ENCODE data around the gene FRAS1.
A peak's percentile ranks its signal among the peaks of the same experiment; 100 is the strongest.
"Not testable (repeated sequence)": the region's sequence is repeated elsewhere in the genome, so short reads cannot be mapped to it uniquely, and the experiment has no call there.

Gene FRAS1

GRCh38 chr4:78513411-78513975 lies 456.4 kb downstream of the FRAS1 start:
- DNase-seq (ENCODE audit: low spot score), result peak; percentile 3

DNA sequence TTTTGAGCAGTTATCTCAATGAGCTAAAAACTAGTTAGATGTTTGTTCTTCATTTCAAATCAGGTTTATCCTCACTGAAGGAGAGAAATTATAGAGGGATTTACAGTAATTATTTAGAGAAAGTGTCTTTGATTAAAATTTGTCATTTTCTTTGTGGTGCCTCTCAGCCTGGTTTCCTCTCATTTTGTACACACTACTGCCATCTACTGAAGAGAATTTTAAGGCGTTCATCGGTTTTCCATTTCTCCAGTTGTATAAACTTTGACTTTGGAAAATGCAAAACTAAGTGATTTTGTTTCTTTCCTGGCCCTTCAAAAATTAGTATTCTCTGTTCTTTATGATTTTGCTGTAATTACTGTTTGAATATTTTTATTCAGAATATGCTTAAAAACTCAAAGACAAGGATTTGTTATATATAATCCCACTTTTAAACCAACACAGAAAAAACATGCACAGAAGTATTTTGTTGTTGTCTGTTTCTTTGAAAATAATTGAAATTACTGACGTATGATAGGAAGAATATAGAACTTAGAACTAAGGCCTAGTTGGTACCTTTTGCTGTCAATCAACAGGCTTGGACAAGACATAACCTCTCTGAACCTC lies 460.0 kb downstream of the FRAS1 start:
- DNase-seq (ENCODE audit: low spot score), result no peak

- DNase-seq (ENCODE audit: low spot score), result no peak
Observed at GRCh38 chr4:78518561-78518960, 461.4 kb downstream of the FRAS1 start.

GRCh38 chr4:78519962-78520361 lies 462.8 kb downstream of the FRAS1 start:
- no peak for DNase-seq (ENCODE audit: low spot score)

DNA sequence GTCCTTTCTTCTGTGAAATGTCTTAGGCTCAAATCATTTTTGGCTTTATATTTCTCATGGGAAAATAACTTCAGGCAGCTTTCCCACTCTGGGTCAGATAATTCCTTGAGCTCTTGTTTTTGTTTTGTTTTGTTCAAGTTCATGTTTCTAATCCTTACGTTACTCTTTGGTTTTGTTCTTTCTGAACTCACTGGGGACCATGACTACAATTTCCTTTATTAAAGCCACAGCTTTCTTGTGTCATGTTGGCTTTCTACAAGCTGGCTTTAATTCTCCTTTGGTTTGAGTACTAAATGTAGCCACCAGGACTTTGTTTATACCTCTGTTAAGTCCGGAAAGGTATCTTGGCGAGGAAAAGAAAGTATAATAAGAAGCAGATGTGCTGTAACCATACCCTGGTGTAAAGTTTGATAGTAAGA lies 463.7 kb downstream of the FRAS1 start:
- no peak for DNase-seq (ENCODE audit: low spot score)

- no peak for DNase-seq (ENCODE audit: low spot score)
Observed at GRCh38 chr4:78524009-78524408, 466.9 kb downstream of the FRAS1 start.

- DNase-seq (ENCODE audit: low spot score), result no peak
Observed at GRCh38 chr4:78525559-78525958, 468.4 kb downstream of the FRAS1 start.

DNA sequence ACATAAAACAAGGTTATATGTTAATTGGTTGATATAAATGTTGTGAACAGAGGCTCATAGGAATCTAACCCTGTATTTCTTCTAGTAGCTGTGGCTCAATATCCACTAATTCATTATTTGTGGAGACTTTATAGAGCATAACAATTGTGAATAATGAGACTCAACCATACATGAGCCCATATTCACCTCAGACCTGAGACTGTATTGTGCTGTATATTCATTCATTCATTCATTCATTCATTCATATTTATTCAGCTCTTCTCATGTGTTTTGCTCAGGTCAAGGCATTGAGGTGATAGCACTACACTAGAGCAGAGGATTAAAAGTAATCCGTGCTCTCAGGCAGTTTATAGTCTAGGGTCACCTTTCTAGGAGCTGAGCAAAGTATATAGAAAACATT lies 470.0 kb downstream of the FRAS1 start:
- DNase-seq (ENCODE audit: low spot score), result no peak

GRCh38 chr4:78527555-78527954 lies 470.4 kb downstream of the FRAS1 start:
- no peak for DNase-seq (ENCODE audit: low spot score)

DNA sequence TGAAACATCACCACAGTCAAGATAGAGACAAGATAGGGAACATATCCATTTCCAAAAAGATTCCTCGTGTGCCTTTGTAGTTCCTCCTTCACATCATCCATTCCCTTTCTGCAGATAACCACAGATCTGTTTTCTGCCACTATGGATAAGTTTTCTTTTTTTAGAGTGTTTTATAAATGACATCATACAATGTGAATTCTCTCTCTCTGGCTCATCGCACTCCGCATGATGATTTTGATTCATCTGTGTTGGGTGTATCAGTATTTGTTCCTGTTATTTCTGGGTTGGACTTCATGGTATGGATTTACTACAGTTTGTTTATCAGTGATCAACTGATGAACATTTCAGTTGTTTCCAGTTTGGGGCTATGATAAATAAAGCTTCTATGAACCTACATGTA lies 471.2 kb downstream of the FRAS1 start:
- no peak for DNase-seq (ENCODE audit: low spot score)

- no peak for DNase-seq (ENCODE audit: low spot score)
Observed at GRCh38 chr4:78529569-78530209, 472.6 kb downstream of the FRAS1 start.

DNA sequence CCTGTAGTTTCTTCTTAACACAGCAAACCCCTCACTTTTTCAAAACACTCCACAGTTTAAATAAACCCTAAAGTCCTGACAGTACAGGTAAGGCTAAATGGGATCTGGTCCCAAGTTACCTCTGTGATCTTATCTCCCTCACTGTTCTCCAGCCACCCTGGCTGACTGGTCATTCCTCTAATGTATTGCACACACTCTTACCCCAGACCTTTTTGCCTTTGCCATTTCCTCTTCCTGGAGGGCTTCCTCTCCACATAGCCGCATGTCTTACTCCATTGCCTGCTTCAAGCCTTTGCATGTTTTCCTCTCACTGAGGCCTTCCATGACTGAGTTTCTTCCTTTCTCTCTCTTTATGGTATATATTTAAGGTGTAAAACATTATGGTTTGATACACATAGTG lies 474.9 kb downstream of the FRAS1 start:
- DNase-seq (ENCODE audit: low spot score), result no peak

DNA sequence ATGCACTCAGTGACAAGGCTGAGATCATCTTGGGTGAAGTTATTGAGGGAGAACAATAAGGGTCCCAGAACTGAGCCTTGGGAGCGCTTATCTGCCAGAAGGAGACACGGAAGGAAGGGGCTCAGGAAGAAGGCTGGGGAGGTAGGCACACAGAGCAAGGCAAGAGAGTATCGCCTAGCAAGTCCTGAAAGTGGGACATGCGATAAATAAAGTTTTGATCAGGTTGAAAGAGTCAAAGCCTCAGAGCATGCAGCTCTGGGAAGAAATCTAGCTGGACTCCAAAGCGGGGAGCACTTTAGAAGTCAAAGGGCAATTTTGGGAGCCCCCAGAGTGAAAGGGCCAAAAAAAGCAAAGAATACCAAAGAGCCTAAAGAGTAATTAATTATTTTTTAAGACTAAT lies 476.7 kb downstream of the FRAS1 start:
- DNase-seq (ENCODE audit: low spot score), result no peak

GRCh38 chr4:78534286-78534955 lies 477.3 kb downstream of the FRAS1 start:
- no peak for DNase-seq (ENCODE audit: low spot score)

DNA sequence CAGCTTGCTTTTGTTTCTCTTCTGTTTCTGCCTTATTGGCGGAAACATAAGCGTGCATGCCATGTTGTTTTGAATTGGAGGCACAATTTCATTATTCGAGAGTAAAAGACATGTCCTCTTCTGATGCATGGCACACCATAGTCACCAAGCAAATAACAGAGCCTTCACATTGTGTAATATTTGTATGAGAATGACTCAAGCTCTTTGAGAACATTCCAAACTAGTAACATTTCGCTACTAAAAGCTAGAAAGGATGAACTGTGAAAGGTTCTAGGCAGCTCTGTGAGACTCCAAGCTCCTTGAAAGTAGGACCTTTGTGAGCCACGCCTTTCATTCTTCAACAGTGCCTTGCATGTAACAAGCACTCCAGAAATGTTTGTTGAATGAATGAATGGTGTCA lies 485.2 kb downstream of the FRAS1 start:
- no peak for DNase-seq (ENCODE audit: low spot score)

- DNase-seq (ENCODE audit: low spot score), result no peak
Observed at GRCh38 chr4:78543424-78544125, 486.5 kb downstream of the FRAS1 start.

- no peak for DNase-seq (ENCODE audit: low spot score)
Observed at GRCh38 chr4:78544678-78545077, 487.6 kb downstream of the FRAS1 start.

DNA sequence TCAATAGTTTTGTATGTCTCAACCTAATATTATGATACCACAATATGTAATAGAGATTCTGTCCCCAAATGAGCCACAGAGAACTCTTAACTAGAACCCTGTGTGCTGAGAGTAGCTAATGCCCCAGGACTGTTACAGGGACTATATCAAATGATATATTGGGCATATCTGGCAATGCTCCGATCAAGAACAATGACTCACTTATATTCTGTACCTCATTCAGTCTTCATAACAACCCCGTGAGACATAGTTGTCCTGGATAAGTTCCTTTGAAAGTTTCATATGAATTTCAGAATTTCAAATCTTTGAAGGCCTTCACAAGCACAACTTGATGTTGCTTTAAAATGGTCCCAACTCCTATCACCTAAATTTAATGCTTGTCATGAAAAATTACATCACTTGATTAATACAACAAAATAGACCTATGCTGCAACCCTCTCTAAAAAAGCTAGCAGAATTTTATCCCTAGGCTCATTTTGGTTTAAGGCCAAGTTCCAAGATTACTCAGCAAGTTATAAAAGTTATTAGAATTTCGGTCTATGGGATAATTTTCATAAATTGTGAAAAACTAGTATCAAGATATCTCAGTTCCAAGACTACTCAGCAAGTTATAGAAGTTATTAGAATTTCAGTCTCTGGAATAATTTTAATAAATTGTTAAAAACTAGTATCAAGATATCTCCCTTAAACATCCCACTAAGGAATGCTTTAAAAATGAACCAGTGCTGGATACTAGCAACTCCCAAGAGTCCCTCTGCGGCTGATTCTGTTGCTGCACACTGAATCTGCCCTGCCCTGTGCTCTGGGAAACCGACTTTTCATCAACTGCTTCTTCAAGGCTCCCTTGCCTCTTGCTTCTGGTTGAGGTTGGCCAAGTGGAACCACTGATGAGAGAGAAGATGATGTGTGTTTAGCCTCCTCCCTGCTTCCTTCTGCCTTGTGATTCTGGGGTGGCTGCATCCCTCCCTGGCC lies 488.4 kb downstream of the FRAS1 start:
- DNase-seq (ENCODE audit: low spot score), result no peak

- DNase-seq (ENCODE audit: low spot score), result not testable (repeated sequence)
Observed at GRCh38 chr4:78547899-78548298, 490.8 kb downstream of the FRAS1 start.

DNA sequence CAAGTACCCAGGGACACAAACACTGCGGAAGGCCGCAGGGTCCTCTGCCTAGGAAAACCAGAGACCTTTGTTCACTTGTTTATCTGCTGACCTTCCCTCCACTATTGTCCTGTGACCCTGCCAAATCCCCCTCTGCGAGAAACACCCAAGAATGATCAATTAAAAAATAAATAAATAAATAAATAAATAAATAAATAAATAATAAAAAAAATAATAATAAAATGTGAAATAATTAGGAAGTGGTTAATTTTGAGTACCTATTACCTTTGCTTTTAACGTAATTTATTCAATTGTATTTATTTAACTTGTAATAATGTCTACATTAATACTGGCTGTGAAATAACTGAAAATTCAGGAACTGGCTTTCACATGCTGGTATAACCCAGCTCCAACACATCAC lies 491.8 kb downstream of the FRAS1 start:
- not testable (repeated sequence) for DNase-seq (ENCODE audit: low spot score)

Data from HuH-7.5 (cell line).